Progenitor cell of endocrine pancreas (in vitro differentiated cells): ENCODE data around the gene JAK1. TPM values are rescaled to one million over a fixed set of nuclear protein-coding genes. Genes with fewer than 3 reads are reported as not detected.

Source experiments
- DNase-seq: peaks from one replicate; pipeline ENCODE4 v3.0.0; 2021; ENCODE audit warnings: low spot score; ENCODE audit not compliant: unreplicated experiment
- H3K27ac Mint-ChIP-seq: 2 replicates; pipeline ENCODE4 v1.8.0; 2021; ENCODE audit warnings: mild to moderate bottlenecking, moderate library complexity, mixed read lengths
- H3K27me3 Mint-ChIP-seq: 2 replicates; pipeline ENCODE4 v1.8.0; 2021; ENCODE audit warnings: mixed read lengths
- H3K36me3 Mint-ChIP-seq: 2 replicates; pipeline ENCODE4 v1.8.0; 2022; ENCODE audit warnings: mixed read lengths; ENCODE audit not compliant: insufficient read depth
- H3K4me1 Mint-ChIP-seq: 2 replicates; pipeline ENCODE4 v1.8.0; 2021; ENCODE audit warnings: low read depth, mixed read lengths
- H3K4me3 Mint-ChIP-seq: 2 replicates; pipeline ENCODE4 v1.8.0; 2021; ENCODE audit warnings: low read depth, mild to moderate bottlenecking, moderate library complexity, mixed read lengths
- H3K9me3 Mint-ChIP-seq: 2 replicates; pipeline ENCODE4 v1.8.0; 2021; ENCODE audit warnings: low read depth, mixed read lengths
- total RNA-seq: library from RNA; stranded (reverse); gene quantifications from 2 replicates; pipeline ENCODE4 v1.2.1, GENCODE V29; 2021
- TF ChIP-seq, protein P1 (sequence below): fragments of 200-600 bp; sonication (generic); IDR thresholded peaks from one replicate; pipeline ENCODE4 v1.5.0; 2021; ENCODE audit warnings: antibody characterized with exemption, mild to moderate bottlenecking; ENCODE audit not compliant: unreplicated experiment

JAK1 gene
- total RNA-seq, 1 donor from 2014 or later, result 32.5 TPM

DNA sequence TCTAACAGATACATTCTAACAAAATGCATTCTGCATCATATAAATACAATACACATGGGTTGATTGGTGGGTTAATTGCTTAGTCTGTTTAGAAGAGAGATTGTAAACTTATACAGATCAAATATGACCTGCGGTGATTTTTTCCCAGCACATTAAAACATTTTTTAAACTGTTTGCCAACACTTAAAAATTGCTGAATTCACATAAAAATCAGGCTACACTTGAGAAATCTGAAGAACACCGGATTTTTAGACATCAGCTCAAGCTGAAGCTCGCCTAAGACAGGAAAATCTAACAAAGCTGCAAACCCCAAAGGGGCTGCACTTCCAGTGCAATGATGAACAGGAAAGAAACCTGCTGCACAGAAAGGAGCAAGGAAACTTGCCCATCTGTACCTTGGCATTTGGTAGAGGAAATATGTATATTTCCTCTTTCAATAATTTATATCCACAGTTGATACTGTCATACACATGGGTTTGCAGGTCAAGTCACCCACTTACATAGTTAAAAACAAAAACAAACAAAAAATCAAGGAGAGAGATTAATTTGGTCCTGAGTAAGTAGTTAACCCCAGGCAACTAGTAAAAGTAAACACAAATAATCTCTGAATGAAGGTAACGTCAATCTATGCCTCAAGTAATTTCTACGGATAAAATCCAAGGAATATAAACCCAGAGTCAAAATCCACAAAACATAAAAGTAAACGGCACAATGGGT, 30.4 kb upstream of the JAK1 start:
- no peak overlapping the region for H3K4me3 Mint-ChIP-seq
- peaks cover 17% of the 10 kb centered on the region for H3K4me1 Mint-ChIP-seq
- H3K27me3 Mint-ChIP-seq, result peaks cover 9% of the 10 kb centered on the region
- peaks cover 12% of the 10 kb centered on the region for H3K36me3 Mint-ChIP-seq
- TF ChIP-seq, protein P1, sequence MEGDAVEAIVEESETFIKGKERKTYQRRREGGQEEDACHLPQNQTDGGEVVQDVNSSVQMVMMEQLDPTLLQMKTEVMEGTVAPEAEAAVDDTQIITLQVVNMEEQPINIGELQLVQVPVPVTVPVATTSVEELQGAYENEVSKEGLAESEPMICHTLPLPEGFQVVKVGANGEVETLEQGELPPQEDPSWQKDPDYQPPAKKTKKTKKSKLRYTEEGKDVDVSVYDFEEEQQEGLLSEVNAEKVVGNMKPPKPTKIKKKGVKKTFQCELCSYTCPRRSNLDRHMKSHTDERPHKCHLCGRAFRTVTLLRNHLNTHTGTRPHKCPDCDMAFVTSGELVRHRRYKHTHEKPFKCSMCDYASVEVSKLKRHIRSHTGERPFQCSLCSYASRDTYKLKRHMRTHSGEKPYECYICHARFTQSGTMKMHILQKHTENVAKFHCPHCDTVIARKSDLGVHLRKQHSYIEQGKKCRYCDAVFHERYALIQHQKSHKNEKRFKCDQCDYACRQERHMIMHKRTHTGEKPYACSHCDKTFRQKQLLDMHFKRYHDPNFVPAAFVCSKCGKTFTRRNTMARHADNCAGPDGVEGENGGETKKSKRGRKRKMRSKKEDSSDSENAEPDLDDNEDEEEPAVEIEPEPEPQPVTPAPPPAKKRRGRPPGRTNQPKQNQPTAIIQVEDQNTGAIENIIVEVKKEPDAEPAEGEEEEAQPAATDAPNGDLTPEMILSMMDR, result no peak
- no peak for DNase-seq
- peaks cover 21% of the 10 kb centered on the region for H3K9me3 Mint-ChIP-seq
- H3K27ac Mint-ChIP-seq, result no peak overlapping the region

DNA sequence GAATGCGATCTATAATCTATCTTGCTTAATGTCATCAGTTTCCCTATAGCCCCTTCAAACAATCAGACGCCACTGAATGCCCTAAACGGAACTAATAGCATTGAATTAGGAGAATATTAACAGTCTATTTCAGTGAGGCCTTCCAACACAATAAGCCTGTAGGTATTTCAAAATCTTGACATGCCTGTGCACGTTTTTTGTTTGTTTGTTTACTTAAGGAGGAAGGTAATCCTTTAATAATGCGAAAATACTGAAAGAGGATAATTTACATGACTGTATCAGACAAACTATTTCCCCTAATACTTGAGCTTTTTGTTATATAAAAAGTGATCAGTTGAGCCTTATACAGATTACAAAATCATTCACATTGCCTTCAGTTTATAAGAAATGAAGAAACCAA, 29.0 kb upstream of the JAK1 start:
- TF ChIP-seq, protein P1, result no peak
- Mint-ChIP-seq H3K4me3 (no peak overlapping the region), H3K36me3 (peaks cover 12% of the 10 kb centered on the region), H3K27me3 (no peaks in the 10 kb centered on the region), H3K9me3 (peaks cover 21% of the 10 kb centered on the region), H3K27ac (no peak overlapping the region), H3K4me1 (peaks cover 14% of the 10 kb centered on the region)
- DNase-seq, result no peak

DNA sequence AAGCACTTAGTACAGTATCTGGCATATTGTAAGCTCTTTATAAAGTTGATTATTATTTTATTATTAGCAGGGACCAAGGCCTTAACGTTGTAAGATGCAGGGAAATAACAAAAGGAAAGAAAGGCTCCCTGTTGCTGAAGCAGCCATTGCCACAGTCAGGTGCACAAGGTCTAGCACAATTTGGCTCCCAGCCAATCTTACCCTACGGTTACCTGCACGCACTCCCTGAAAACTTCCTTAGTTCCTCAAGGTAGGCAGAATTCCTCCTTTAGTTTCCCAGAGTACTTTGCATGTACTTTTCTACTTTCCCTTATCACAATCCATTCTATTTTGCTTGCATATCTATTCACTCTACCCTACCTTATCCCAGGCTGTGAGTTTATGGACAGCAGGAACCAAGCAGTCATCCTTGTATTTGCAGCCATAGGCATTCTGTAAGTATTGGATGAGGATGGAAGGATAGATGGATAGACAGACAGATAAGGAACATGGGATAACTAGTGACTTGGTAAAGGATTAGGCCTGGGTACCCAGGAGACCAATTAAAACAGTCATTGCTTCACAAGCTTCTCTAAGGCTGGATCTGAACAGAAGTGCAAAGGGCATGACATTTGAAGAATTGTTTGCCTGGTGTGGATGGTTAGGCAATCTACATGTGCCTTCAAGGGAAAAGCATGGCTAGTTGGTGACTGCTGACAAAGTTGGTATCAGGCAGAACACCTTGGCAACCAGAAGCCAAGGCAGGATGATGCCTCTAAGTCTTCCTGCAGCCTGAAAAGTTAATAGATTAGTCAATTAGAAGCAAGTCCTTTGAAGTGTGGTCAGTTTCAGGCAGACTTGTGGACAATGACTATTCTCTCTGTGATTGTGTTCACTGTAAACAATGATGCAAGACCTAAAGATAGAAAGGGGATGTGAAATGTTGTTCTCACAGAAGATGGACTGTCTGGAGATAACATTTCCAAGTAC, 20.8 kb upstream of the JAK1 start:
- TF ChIP-seq, protein P1, result no peak
- peaks cover 1% of the 10 kb centered on the region for H3K36me3 Mint-ChIP-seq
- H3K4me3 Mint-ChIP-seq, result no peak overlapping the region
- no peaks in the 10 kb centered on the region for H3K9me3 Mint-ChIP-seq
- H3K27ac Mint-ChIP-seq, result no peak overlapping the region
- peaks cover 12% of the 10 kb centered on the region for H3K4me1 Mint-ChIP-seq
- no peaks in the 10 kb centered on the region for H3K27me3 Mint-ChIP-seq
- DNase-seq, result no peak

DNA sequence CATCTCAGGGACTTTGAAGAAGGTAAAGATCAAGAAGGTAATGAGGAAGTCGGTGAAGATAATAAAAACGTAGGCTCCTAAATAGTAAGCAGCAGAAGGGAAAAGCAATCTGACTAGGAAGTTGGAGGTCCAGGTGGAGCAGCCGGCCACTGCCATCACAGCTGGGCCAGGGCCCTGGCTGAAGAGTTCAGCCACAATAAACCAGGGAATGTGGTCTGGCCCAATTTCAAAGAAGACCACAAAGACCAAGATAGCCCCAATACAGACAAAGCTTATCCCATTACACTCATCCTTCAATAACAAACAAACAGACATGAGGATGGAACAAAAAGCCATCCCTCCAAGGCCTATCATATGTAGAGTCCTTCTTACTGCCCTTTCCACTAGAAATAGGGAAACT, 18.4 kb upstream of the JAK1 start:
- no peak overlapping the region for H3K4me3 Mint-ChIP-seq
- no peaks in the 10 kb centered on the region for H3K27me3 Mint-ChIP-seq
- H3K27ac Mint-ChIP-seq, result no peak overlapping the region
- H3K4me1 Mint-ChIP-seq, result peaks cover 24% of the 10 kb centered on the region
- TF ChIP-seq, protein P1, result no peak
- no peaks in the 10 kb centered on the region for H3K9me3 Mint-ChIP-seq
- no peak for DNase-seq
- peaks cover 1% of the 10 kb centered on the region for H3K36me3 Mint-ChIP-seq

DNA sequence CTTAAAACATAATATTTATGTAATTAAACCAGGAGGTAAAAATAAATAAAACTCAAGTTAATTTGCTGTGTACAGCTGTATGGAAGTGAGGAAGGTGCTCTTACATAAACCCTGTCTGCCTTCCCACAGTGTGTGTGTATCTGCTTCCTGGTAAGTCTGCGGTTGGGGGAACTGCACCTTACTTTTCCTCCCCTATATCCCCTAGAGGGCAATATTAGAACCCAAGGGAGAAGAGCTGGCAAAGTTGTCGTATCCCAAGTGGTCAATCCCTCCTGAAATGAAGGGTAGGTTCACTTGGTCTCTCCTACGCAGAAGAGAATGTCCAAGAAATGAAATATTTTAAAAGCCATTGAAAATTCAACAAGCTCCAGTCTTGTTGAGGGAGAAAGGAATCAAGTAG, 17.8 kb upstream of the JAK1 start:
- peaks cover 1% of the 10 kb centered on the region for H3K36me3 Mint-ChIP-seq
- no peaks in the 10 kb centered on the region for H3K27me3 Mint-ChIP-seq
- no peak overlapping the region for H3K27ac Mint-ChIP-seq

More for the DNA sequence above, 17.8 kb upstream of the JAK1 start:
- no peak overlapping the region for H3K4me3 Mint-ChIP-seq
- H3K4me1 Mint-ChIP-seq, result peaks cover 24% of the 10 kb centered on the region
- DNase-seq, result no peak
- no peaks in the 10 kb centered on the region for H3K9me3 Mint-ChIP-seq
- TF ChIP-seq, protein P1, result no peak
